LNCaP clone FGC (cell line): ENCODE data around the gene LRRC37A3.
"Not testable (repeated sequence)": the region's sequence is repeated elsewhere in the genome, so short reads cannot be mapped to it uniquely, and the experiment has no call there.

Source experiments
- DNase-seq: peaks from one replicate; pipeline ENCODE4 v3.0.0-alpha.2; 2011; ENCODE audit warnings: low read depth
- H3K4me3 ChIP-seq: 2 replicates; pipeline ENCODE4 v1.5.1; 2011; ENCODE audit warnings: mild to moderate bottlenecking, low read depth, low read length, control low read depth
- CTCF ChIP-seq: IDR thresholded peaks from 2 replicates; pipeline ENCODE4 v1.5.1; 2012; ENCODE audit warnings: mild to moderate bottlenecking; ENCODE audit not compliant: control insufficient read depth, insufficient read depth; ENCODE audit errors: extremely low read depth

The LRRC37A3 gene

GRCh38 chr17:64919289-64920025 lies at the start of gene LRRC37A3:
Gene LRRC37A3 (minus strand): TSS chr17:64919478. CDS start chr17:64897257, 22,221 bp downstream.
- peak; percentile 72 for DNase-seq
- peak within 1 kb of the TSS; percentile 58 for H3K4me3 ChIP-seq
- peak; percentile 99 for TF ChIP-seq CTCF

- not testable (repeated sequence) for DNase-seq
- TF ChIP-seq CTCF, result peak; percentile 42; the same call in 1 of the 2 replicates
These were observed 46.6 kb upstream of the LRRC37A3 start for GRCh38 chr17:64965873-64966287.

GRCh38 chr17:64965256-64965872 lies 46.1 kb upstream of the LRRC37A3 start:
- DNase-seq, result not testable (repeated sequence)
- H3K4me3 ChIP-seq, result peak overlapping the region; percentile 45

More at GRCh38 chr17:64965873-64966287, 46.6 kb upstream of the LRRC37A3 start:
- peak overlapping the region; percentile 45 for H3K4me3 ChIP-seq

GRCh38 chr17:64964796-64965195 lies 45.5 kb upstream of the LRRC37A3 start:
- no peak for TF ChIP-seq CTCF
- H3K4me3 ChIP-seq, result peak overlapping the region; percentile 45; the same call in 1 of the 2 replicates
- DNase-seq, result no peak

GRCh38 chr17:64963814-64964213 lies 44.5 kb upstream of the LRRC37A3 start:
- not testable (repeated sequence) for H3K4me3 ChIP-seq, DNase-seq

- peak; percentile 59 for TF ChIP-seq CTCF
- peak overlapping the region; percentile 28; the same call in 1 of the 2 replicates for H3K4me3 ChIP-seq
- DNase-seq, result not testable (repeated sequence)
These were observed 42.5 kb upstream of the LRRC37A3 start for GRCh38 chr17:64961563-64962378.

- DNase-seq, result no peak
- no peak overlapping the region for H3K4me3 ChIP-seq
- TF ChIP-seq CTCF, result no peak
These were observed 32.6 kb upstream of the LRRC37A3 start for GRCh38 chr17:64951877-64952276.
